HepG2 (cell line): Measurements from ENCODE around the gene TMEM80. TPM values are rescaled to one million over a fixed set of nuclear protein-coding genes. Genes with fewer than 3 reads are reported as not detected.

ENCODE experiments used
- ATAC-seq: fragments of 200-7000 bp; cut with Tn5 transposase; 3 replicates; pipeline ENCODE4 v1.9.1; 2020; ENCODE audit warnings: mild to moderate bottlenecking, moderate library complexity
- BruUV-seq: library from RNA; stranded (reverse); fragments of 400-500 nt; replicated peaks from 2 replicates; lab custom pipeline; 2021; lab: Mats Ljungman, UMichigan
- CTCF ChIA-PET: fragments of 300-600 bp; formaldehyde crosslinking; extraction: SDS; loops from one replicate; lab custom pipeline; 2021; ENCODE audit warnings: low total read pairs, inconsistent platforms, low intra/inter-chr PET ratio; lab: Yijun Ruan, JAX
- POLR2A ChIA-PET: fragments of 350-600 bp; sonication (Branson Sonifier 250); formaldehyde crosslinking; loops from one replicate; lab custom pipeline; 2020; ENCODE audit warnings: antibody characterized with exemption, inconsistent platforms; lab: Yijun Ruan, JAX
- DNase-seq: peaks from one replicate; pipeline ENCODE4 v3.0.0-alpha.2; 2015; ENCODE audit warnings: low spot score
- FAIRE-seq: peaks from 3 replicates; lab custom pipeline; 2011; peaks lifted over from hg19 to GRCh38; lab: Jason Lieb, UNC
- H2AFZ ChIP-seq: one replicate; pipeline ENCODE4 v1.6.1; 2011; ENCODE audit warnings: low read length, inconsistent platforms
- H3K27ac ChIP-seq: fragments of 300-600 bp; 3 replicates; pipeline ENCODE4 v1.8.0; 2011; ENCODE audit warnings: mixed run types, mild to moderate bottlenecking, mixed read lengths, low read length, inconsistent platforms; ENCODE audit not compliant: insufficient read depth; ENCODE audit errors: extremely low read length
- H3K27me3 ChIP-seq, 2 experiments: fragments of 200-600 bp in 1 of 2; 2 replicates in 1 of 2; 3 replicates in 1 of 2; pipeline versions ENCODE4 v1.6.0 to v1.8.0; 2011; ENCODE audit warnings: low read length in 2 of 2, mild to moderate bottlenecking in 2 of 2, moderate library complexity in 2 of 2, inconsistent platforms in 1 of 2; ENCODE audit not compliant: insufficient read depth in 2 of 2, control insufficient read depth in 1 of 2
- H3K36me3 ChIP-seq, 2 experiments: fragments of 200-600 bp in 1 of 2; replicated peaks in 1 of 2; 2 replicates in 1 of 2; 3 replicates in 1 of 2; pipeline versions ENCODE4 v1.5.1 to v1.8.0; 2011; ENCODE audit warnings: low read length in 2 of 2, inconsistent platforms in 1 of 2; ENCODE audit not compliant: insufficient read depth in 2 of 2, control insufficient read depth in 1 of 2
- H3K4me1 ChIP-seq: 2 replicates; pipeline ENCODE4 v1.5.1; 2012; ENCODE audit warnings: low read length, inconsistent platforms; ENCODE audit not compliant: insufficient read depth
- H3K4me2 ChIP-seq: 2 replicates; pipeline ENCODE4 v1.6.0; 2011; ENCODE audit warnings: low read depth, low read length, inconsistent platforms
- H3K4me3 ChIP-seq, 3 experiments: fragments of 200-600 bp in 1 of 3; sonication (generic), shearing (Covaris generic) in 1 of 3; replicated peaks in 1 of 3; 2 replicates each; pipeline ENCODE4 v1.5.1; 2011 to 2016; ENCODE audit warnings: low read length in 3 of 3, inconsistent platforms in 2 of 3, low read depth in 2 of 3, mild to moderate bottlenecking in 2 of 3, control low read depth in 1 of 3, mixed read lengths in 1 of 3; ENCODE audit not compliant: insufficient read depth in 1 of 3
- H3K79me2 ChIP-seq: one replicate; pipeline ENCODE4 v1.6.1; 2011; ENCODE audit warnings: low read length, inconsistent platforms; ENCODE audit not compliant: insufficient read depth
- H3K9ac ChIP-seq: 2 replicates; pipeline ENCODE4 v1.6.0; 2011; ENCODE audit warnings: mild to moderate bottlenecking, low read depth, low read length, inconsistent platforms; ENCODE audit not compliant: insufficient read depth
- H3K9me3 ChIP-seq: 2 replicates; pipeline ENCODE4 v1.5.1; 2012; ENCODE audit warnings: mild to moderate bottlenecking, low read length
- H4K20me1 ChIP-seq: 2 replicates; pipeline ENCODE4 v1.6.0; 2011; ENCODE audit warnings: inconsistent platforms, mild to moderate bottlenecking, low read length, moderate library complexity; ENCODE audit not compliant: insufficient read depth
- AGO2 ChIP-seq: fragments of 200-400 bp; formaldehyde crosslinking; optimal IDR thresholded peaks from 2 replicates; pipeline ENCODE3; 2017; ENCODE audit warnings: mild to moderate bottlenecking, low read depth, low read length, moderate library complexity
- MAFG ChIP-seq: sonication (generic); formaldehyde crosslinking; IDR thresholded peaks from 2 replicates; pipeline ENCODE4 v1.5.1; 2020; ENCODE audit warnings: mild to moderate bottlenecking, missing genetic modification reagents
- NCOR1 ChIP-seq: fragments of 200-600 bp; sonication (generic); IDR thresholded peaks from 2 replicates; pipeline ENCODE4 v1.7.0; 2017; ENCODE audit warnings: antibody characterized with exemption, low read length, borderline replicate concordance
- POLR2A ChIP-seq, 2 experiments: IDR thresholded peaks; 2 replicates each; pipeline ENCODE4 v1.6.1; 2011; ENCODE audit warnings: low read depth in 2 of 2, low read length in 2 of 2, mild to moderate bottlenecking in 1 of 2, moderate library complexity in 1 of 2; ENCODE audit not compliant: insufficient read depth in 1 of 2
- RBFOX2 ChIP-seq: fragments of 200-400 bp; formaldehyde crosslinking; IDR thresholded peaks from 2 replicates; pipeline ENCODE4 v1.6.1; 2017; ENCODE audit warnings: low read depth, mild to moderate bottlenecking, low read length
- RBM22 ChIP-seq: fragments of 200-400 bp; formaldehyde crosslinking; optimal IDR thresholded peaks from 2 replicates; pipeline ENCODE3; 2017; ENCODE audit warnings: mild to moderate bottlenecking, low read length, moderate library complexity
- REL ChIP-seq: sonication (generic); formaldehyde crosslinking; conservative IDR thresholded peaks from 2 replicates; pipeline ENCODE4 v1.8.0; 2022; ENCODE audit warnings: mild to moderate bottlenecking, missing genetic modification reagents, moderate library complexity
- ZC3H4 ChIP-seq: sonication (generic); formaldehyde crosslinking; IDR thresholded peaks from 2 replicates; pipeline ENCODE4 v1.4.0; 2020; ENCODE audit warnings: missing genetic modification reagents, borderline replicate concordance
- ZMAT3 ChIP-seq: sonication (generic); formaldehyde crosslinking; conservative IDR thresholded peaks from 2 replicates; pipeline ENCODE4 v1.7.0; 2021; ENCODE audit warnings: missing genetic modification reagents
- ZNF441 ChIP-seq: sonication (generic); formaldehyde crosslinking; IDR thresholded peaks from 2 replicates; pipeline ENCODE4 v1.7.0; 2021; ENCODE audit warnings: missing genetic modification reagents, borderline replicate concordance
- ZNF558 ChIP-seq: sonication (generic); formaldehyde crosslinking; IDR thresholded peaks from 2 replicates; pipeline ENCODE4 v1.9.0; 2022; ENCODE audit warnings: mild to moderate bottlenecking, missing genetic modification reagents, borderline replicate concordance
- WGBS: methylation state at CpG from one replicate; pipeline ENCODE4 v1.1.6; 2017; ENCODE audit warnings: low lambda C conversion rate; 5-methylcytosine and 5-hydroxymethylcytosine counted together
- in situ Hi-C: cut with HindIII; loops from 2 replicates; pipeline ENCODE4 v1.10.0; 2017; ENCODE audit warnings: low pct_unique_long_range_greater_than_20kb; ENCODE audit not compliant: extremely low pct_ligation_motif_present
- intact Hi-C: fragments of 100-400 bp; cut with micrococcal nuclease; formaldehyde crosslinking; loops from one replicate; pipeline ENCODE4 v1.10.0; 2022; ENCODE audit not compliant: unreplicated experiment
- polyA plus RNA-seq, 8 experiments: library from polyadenylated mRNA; depleted of rRNA in 3 of 8; stranded (reverse) in 7 of 8; unstranded in 1 of 8; fragments of >200 nt; fragmentation: Illumina TruSeq in 4 of 8; extraction: Trizol in 4 of 8; gene quantifications; 2 replicates each; pipeline versions ENCODE4 v1.2.1 to v1.2.3, GENCODE V29; 2011 to 2016; ENCODE audit warnings: low read depth in 4 of 8, missing spikeins in 1 of 8, mixed read lengths in 1 of 8; ENCODE audit not compliant: insufficient read depth in 1 of 8
- total RNA-seq, 5 experiments: library from RNA; depleted of rRNA; stranded (reverse); fragments of >200 nt; fragmentation: Illumina TruSeq; extraction: Trizol; gene quantifications; 2 replicates each; pipeline ENCODE4 v1.2.3, GENCODE V29; 2016; ENCODE audit warnings: low read depth in 1 of 5
- TF ChIP-seq, protein P1 (sequence below): sonication (generic); formaldehyde crosslinking; IDR thresholded peaks from 2 replicates; pipeline ENCODE4 v1.8.1; 2023; ENCODE audit warnings: mild to moderate bottlenecking, inconsistent platforms, moderate library complexity, missing genetic modification reagents, borderline replicate concordance

TMEM80 gene
- total and polyA plus RNA-seq, 2 of the 13 experiments (the other 11 are each of a cell fraction or from before 2014, with no cell fraction given) = 5.6 to 17.1 TPM

DNA sequence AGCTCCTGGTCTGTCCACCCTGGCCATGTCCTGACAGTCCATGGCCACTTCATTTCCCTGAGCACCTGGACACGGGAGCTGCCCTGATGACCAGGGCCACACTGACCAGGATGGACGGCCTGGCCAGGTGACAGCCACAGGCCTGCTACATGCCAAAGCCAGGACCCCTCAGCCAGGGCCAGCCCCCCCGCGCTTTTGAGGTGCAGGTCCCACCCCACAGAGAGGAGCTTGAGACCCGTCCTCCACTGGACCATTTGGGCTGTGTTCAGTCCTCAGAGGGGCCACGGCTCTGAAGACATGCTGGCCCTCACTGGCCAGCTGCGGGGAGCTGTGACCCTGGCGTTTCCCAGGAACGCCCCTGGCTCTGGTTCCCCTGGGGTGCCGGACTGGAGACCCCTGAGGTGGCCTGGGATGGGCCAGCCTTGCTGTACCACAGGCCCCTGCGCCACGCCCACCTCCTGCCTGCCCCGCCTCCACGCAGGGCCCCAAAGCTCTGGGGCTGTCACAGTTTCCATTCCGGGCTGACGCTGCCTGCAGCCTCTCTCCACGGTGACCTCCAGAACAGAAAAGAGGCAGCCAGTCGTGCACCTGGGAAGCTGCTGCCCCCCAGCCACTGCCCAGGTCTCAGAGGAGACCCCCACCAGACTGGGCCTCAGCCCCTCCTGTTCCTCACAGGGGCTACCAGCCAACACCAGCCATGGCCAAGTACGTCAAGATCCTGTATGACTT, 28.6 kb downstream of the TMEM80 start:
- in situ Hi-C loops (no loop called here), intact Hi-C loops (no loop called here)
- no peak overlapping the region for H3K27ac ChIP-seq
- no peaks in the 10 kb centered on the region for H3K79me2 ChIP-seq
- peak; percentile 56; the same call in 1 of the 2 replicates for TF ChIP-seq RBFOX2
- TF ChIP-seq AGO2 = peak; percentile 82
- 0 out of 2 replicates have a peak, but pooled peaks have one; percentile 32 for TF ChIP-seq ZMAT3
- peak; percentile 76 for TF ChIP-seq RBM22
- TF ChIP-seq, protein P1, sequence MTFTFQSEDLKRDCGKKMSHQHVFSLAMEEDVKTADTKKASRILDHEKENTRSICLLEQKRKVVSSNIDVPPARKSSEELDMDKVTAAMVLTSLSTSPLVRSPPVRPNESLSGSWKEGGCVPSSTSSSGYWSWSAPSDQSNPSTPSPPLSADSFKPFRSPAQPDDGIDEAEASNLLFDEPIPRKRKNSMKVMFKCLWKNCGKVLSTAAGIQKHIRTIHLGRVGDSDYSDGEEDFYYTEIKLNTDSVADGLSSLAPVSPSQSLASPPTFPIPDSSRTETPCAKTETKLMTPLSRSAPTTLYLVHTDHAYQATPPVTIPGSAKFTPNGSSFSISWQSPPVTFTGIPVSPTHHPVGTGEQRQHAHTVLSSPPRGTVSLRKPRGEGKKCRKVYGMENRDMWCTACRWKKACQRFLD (CRISPR knock-in tag) = no peak
- TF ChIP-seq ZNF558 = no peak
- no peak for TF ChIP-seq MAFG (CRISPR knock-in tag)
- no peak for TF ChIP-seq REL
- TF ChIP-seq ZC3H4 (CRISPR knock-in tag) = no peak
- TF ChIP-seq POLR2A (IDR thresholded peaks at IDR 0.05; ENCODE audit: insufficient read depth in 1 of 2, low read depth in 2 of 2, low read length in 2 of 2) = 0 out of 4 replicates have a peak, but pooled peaks of 1 of the 2 experiments have one; percentile 22
- TF ChIP-seq NCOR1 = no peak
- no peak for TF ChIP-seq ZNF441 (CRISPR knock-in tag)
- no TSS peak for BruUV-seq
- peaks cover 27% of the 10 kb centered on the region for H3K4me1 ChIP-seq
- no peak overlapping the region for H2AFZ ChIP-seq
- peaks cover 12% of the 10 kb centered on the region; the same call in 1 of the 2 replicates for H4K20me1 ChIP-seq
- ATAC-seq (no peak), DNase-seq (no peak), FAIRE-seq (no peak)
- no peak overlapping the region for H3K9ac ChIP-seq
- ChIA-PET CTCF (interaction anchor here (1.5 kb wide), 1 partner anchor 28 kb away, joined by 13 read pairs; the partner anchor contains the start of gene TMEM80), POLR2A (interaction anchor here (1.5 to 12.6 kb wide), 3 partner anchors 12 to 28 kb away, joined by 3 to 203 read pairs (median 22); partner anchors contain the start of genes DEAF1, EPS8L2 and TMEM80)
- H3K4me2 ChIP-seq = no peak overlapping the region
- H3K4me3 ChIP-seq = no peak overlapping the region
- 100% methylated on average over 6 of the region's 19 CpGs for WGBS
- H3K36me3 ChIP-seq = peaks cover 25 to 51% of the 10 kb centered on the region in 2 experiments
- no peaks in the 10 kb centered on the region for H3K27me3 ChIP-seq
- H3K9me3 ChIP-seq = no peaks in the 10 kb centered on the region
